B cell (primary cell): ENCODE measurements around the gene NCOA3. TPM values are rescaled to one million over a fixed set of nuclear protein-coding genes. Genes with fewer than 3 reads are reported as not detected.

ENCODE experiments used
- ATAC-seq: fragments of 200-7000 bp; cut with Tn5 transposase; one replicate; pipeline ENCODE4 v1.10.0; 2021; ENCODE audit warnings: low read depth, mild to moderate bottlenecking, moderate number of reproducible peaks, moderate library complexity
- CTCF ChIA-PET: fragments of 350-600 bp; sonication (Branson Sonifier 250); formaldehyde crosslinking; loops from one replicate; lab custom pipeline; 2021; ENCODE audit warnings: antibody characterized with exemption, inconsistent platforms; lab: Charles Lee
- POLR2A ChIA-PET: fragments of 350-600 bp; sonication (Branson Sonifier 250); formaldehyde crosslinking; loops from one replicate; lab custom pipeline; 2021; ENCODE audit warnings: antibody characterized with exemption; lab: Charles Lee
- DNase-seq: peaks from one replicate; pipeline ENCODE4 v3.0.0; 2013
- H2AFZ ChIP-seq: 2 replicates; pipeline ENCODE4 v1.6.1; 2012; ENCODE audit warnings: mild to moderate bottlenecking, low read depth, low read length; ENCODE audit not compliant: insufficient read depth, poor library complexity, severe bottlenecking
- H3K27ac ChIP-seq, 2 donors: 1 replicate in 1 of 2; 2 replicates in 1 of 2; pipeline ENCODE4 v1.5.1; 2012 to 2013; ENCODE audit warnings: low read length in 2 of 2, mild to moderate bottlenecking in 2 of 2, moderate library complexity in 1 of 2
- H3K27me3 ChIP-seq, 4 experiments: fragments of 200-600 bp in 1 of 4; sonication (generic) in 1 of 4; replicated peaks in 1 of 4; 1 replicate in 2 of 4; 2 replicates in 2 of 4; pipeline versions ENCODE4 v1.6.1 to v1.7.0; 2013 to 2016; ENCODE audit warnings: low read length in 3 of 4, mild to moderate bottlenecking in 2 of 4, mixed read lengths in 1 of 4, moderate library complexity in 1 of 4; ENCODE audit not compliant: insufficient read depth in 4 of 4, control insufficient read depth in 3 of 4; ENCODE audit errors: control extremely low read depth in 1 of 4
- H3K36me3 ChIP-seq, 2 experiments: replicated peaks in 1 of 2; 1 replicate in 1 of 2; 2 replicates in 1 of 2; pipeline versions ENCODE4 v1.6.1 to v1.7.1; 2013; ENCODE audit warnings: low read length in 1 of 2; ENCODE audit not compliant: insufficient read depth in 2 of 2, control insufficient read depth in 1 of 2; ENCODE audit errors: control extremely low read depth in 1 of 2, extremely low read depth in 1 of 2
- H3K4me1 ChIP-seq, 2 donors: fragments of 200-600 bp in 1 of 2; sonication (generic) in 1 of 2; 1 replicate in 1 of 2; 2 replicates in 1 of 2; pipeline versions ENCODE4 v1.5.1 to v1.6.1; 2013 to 2017; ENCODE audit warnings: low read length in 2 of 2; ENCODE audit not compliant: control insufficient read depth in 2 of 2, insufficient read depth in 2 of 2
- H3K4me2 ChIP-seq: replicated peaks from 2 replicates; pipeline ENCODE3; 2012; ENCODE audit warnings: mild to moderate bottlenecking, low read depth, low read length; ENCODE audit not compliant: poor library complexity, severe bottlenecking
- H3K4me3 ChIP-seq, 5 experiments: fragments of 200-600 bp in 1 of 5; sonication (generic) in 1 of 5; 1 replicate in 3 of 5; 2 replicates in 2 of 5; pipeline versions ENCODE4 v1.5.1 to v1.7.0; 2011 to 2016; ENCODE audit warnings: low read length in 4 of 5, mild to moderate bottlenecking in 4 of 5, low read depth in 2 of 5, control low read depth in 1 of 5, moderate library complexity in 1 of 5; ENCODE audit not compliant: insufficient read depth in 1 of 5; ENCODE audit errors: control extremely low read depth in 1 of 5, extremely low read depth in 1 of 5
- H3K79me2 ChIP-seq: fragments of 200-600 bp; sonication (generic); one replicate; pipeline ENCODE4 v1.6.0; 2016; ENCODE audit warnings: low read length; ENCODE audit not compliant: control insufficient read depth, insufficient read depth
- H3K9ac ChIP-seq: fragments of 200-600 bp; sonication (generic); 2 replicates; pipeline ENCODE4 v1.6.1; 2017; ENCODE audit warnings: mild to moderate bottlenecking, low read length, moderate library complexity
- H3K9me3 ChIP-seq, 3 donors: one replicate each; pipeline versions ENCODE4 v1.6.1 to v1.7.1; 2013; ENCODE audit warnings: low read length in 2 of 3; ENCODE audit not compliant: control insufficient read depth in 2 of 3, insufficient read depth in 1 of 3; ENCODE audit errors: control extremely low read depth in 1 of 3
- H4K20me1 ChIP-seq: 2 replicates; pipeline ENCODE4 v1.6.0; 2012; ENCODE audit warnings: mild to moderate bottlenecking, low read length; ENCODE audit not compliant: insufficient read depth, control insufficient read depth, poor library complexity, severe bottlenecking
- H3K27ac Mint-ChIP-seq: one replicate; pipeline ENCODE4 v1.8.0; 2021; ENCODE audit warnings: mixed read lengths
- H3K27me3 Mint-ChIP-seq: one replicate; pipeline ENCODE4 v1.8.0; 2021; ENCODE audit warnings: mixed read lengths
- H3K4me1 Mint-ChIP-seq: one replicate; pipeline ENCODE4 v1.8.0; 2021; ENCODE audit warnings: mixed read lengths
- H3K4me3 Mint-ChIP-seq: one replicate; pipeline ENCODE4 v1.8.0; 2021; ENCODE audit warnings: mixed read lengths
- H3K9me3 Mint-ChIP-seq: one replicate; pipeline ENCODE4 v1.8.0; 2022; ENCODE audit warnings: mixed read lengths; ENCODE audit not compliant: insufficient read depth
- EZH2 ChIP-seq: IDR thresholded peaks from 2 replicates; pipeline ENCODE4 v1.6.1; 2012; ENCODE audit warnings: borderline replicate concordance, low read depth, mild to moderate bottlenecking, moderate library complexity, low read length; ENCODE audit not compliant: insufficient read depth, poor library complexity, severe bottlenecking
- WGBS: methylation state at CpG from one replicate; pipeline ENCODE4 v1.1.5; 2013; ENCODE audit warnings: missing lambda C conversion rate; ENCODE audit not compliant: insufficient coverage; 5-methylcytosine and 5-hydroxymethylcytosine counted together
- intact Hi-C: fragments of 100-400 bp; cut with micrococcal nuclease; formaldehyde crosslinking; loops from one replicate; pipeline ENCODE4 v1.10.0; 2022
- polyA plus RNA-seq: library from polyadenylated mRNA; depleted of rRNA; stranded (reverse); fragments of >200 nt; gene quantifications from 2 replicates; pipeline ENCODE4 v1.2.3, GENCODE V29; 2012
- total RNA-seq, 2 donors: library from RNA; stranded (reverse); fragments of 120-200 nt in 1 of 2; gene quantifications; 1 replicate in 1 of 2; 2 replicates in 1 of 2; pipeline versions ENCODE4 v1.2.3 to v1.2.4, GENCODE V29; 2013 to 2022
- TF ChIP-seq, protein P1 (sequence below): fragments of 200-600 bp; IDR thresholded peaks from one replicate; pipeline ENCODE4 v1.8.0; 2022; ENCODE audit warnings: antibody characterized with exemption, mild to moderate bottlenecking

Gene NCOA3
- total and polyA plus RNA-seq, 2 donors (not counting 1 experiment from before 2014, with no cell fraction given) = 54.0 to 309 TPM

DNA sequence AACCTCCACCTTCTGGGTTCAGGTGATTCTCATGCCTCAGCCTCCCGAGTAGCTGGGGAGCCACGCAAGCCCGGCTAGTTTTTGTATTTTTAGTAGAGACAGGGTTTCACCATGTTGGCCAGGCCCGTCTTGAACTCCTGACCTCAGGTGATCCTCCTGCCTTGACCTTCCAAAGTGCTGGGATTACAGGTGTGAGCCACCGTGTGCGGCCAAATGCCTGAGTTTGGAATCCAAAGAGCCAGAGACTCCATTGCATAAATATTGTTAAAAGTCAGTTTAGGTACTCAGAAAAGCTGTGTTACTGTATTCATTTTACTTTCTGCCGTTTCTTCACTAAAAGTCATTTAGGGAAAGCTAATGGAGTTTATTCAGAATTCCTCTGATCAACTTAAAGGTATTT lies 146.3 kb downstream of the NCOA3 start:
- Histone ChIP-seq H2AFZ (no peak overlapping the region), H3K4me2 (no peak overlapping the region), H3K4me1 (no peaks in the 10 kb centered on the region), H3K27ac (no peak overlapping the region), H3K36me3 (peaks cover 2 to 92% of the 10 kb centered on the region in 2 experiments), H3K79me2 (peaks cover 38% of the 10 kb centered on the region), H3K9ac (no peak overlapping the region), H3K4me3 (no peak overlapping the region), H3K27me3 (no peaks in the 10 kb centered on the region), H4K20me1 (peaks cover 35% of the 10 kb centered on the region), H3K9me3 (no peaks in the 10 kb centered on the region)
- no peak for DNase-seq
- H3K4me3 Mint-ChIP-seq = no peak overlapping the region
- no peaks in the 10 kb centered on the region for H3K27me3 Mint-ChIP-seq
- ChIA-PET CTCF (interaction anchor here (1.7 kb wide), 1 partner anchor 375 kb away, joined by 4 read pairs; no protein-coding TSS in a partner anchor), POLR2A (interaction anchor here (1.2 kb wide), 1 partner anchor 309 kb away, joined by 3 read pairs; no protein-coding TSS in a partner anchor)
- no peak for TF ChIP-seq EZH2
- TF ChIP-seq, protein P1, sequence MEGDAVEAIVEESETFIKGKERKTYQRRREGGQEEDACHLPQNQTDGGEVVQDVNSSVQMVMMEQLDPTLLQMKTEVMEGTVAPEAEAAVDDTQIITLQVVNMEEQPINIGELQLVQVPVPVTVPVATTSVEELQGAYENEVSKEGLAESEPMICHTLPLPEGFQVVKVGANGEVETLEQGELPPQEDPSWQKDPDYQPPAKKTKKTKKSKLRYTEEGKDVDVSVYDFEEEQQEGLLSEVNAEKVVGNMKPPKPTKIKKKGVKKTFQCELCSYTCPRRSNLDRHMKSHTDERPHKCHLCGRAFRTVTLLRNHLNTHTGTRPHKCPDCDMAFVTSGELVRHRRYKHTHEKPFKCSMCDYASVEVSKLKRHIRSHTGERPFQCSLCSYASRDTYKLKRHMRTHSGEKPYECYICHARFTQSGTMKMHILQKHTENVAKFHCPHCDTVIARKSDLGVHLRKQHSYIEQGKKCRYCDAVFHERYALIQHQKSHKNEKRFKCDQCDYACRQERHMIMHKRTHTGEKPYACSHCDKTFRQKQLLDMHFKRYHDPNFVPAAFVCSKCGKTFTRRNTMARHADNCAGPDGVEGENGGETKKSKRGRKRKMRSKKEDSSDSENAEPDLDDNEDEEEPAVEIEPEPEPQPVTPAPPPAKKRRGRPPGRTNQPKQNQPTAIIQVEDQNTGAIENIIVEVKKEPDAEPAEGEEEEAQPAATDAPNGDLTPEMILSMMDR = no peak
- 100% methylated on average over 2 of the region's 7 CpGs for WGBS
- no peak for ATAC-seq
- intact Hi-C loops = no loop called here
- no peaks in the 10 kb centered on the region for H3K9me3 Mint-ChIP-seq
- H3K4me1 Mint-ChIP-seq = peaks cover 3% of the 10 kb centered on the region
- H3K27ac Mint-ChIP-seq = no peak overlapping the region

DNA sequence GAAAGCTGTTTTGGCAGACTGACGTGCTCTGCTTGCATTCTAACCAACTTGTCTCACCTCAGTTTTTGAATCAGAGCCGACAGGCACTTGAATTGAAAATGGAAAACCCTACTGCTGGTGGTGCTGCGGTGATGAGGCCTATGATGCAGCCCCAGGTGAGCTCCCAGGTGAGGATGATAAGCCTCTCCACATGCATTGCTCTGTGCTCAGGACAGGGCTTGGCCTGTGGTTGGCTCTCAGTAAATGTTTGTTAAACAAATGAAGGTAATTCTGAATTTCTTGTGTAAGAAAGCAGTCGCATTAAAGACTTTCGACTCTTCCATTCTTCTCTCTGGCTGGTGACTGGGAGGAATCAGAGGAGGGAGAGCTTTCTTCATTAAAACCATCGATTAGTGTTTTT lies 147.3 kb downstream of the NCOA3 start:
- ChIA-PET CTCF (interaction anchor here (1.6 to 1.7 kb wide), 2 partner anchors 28 to 376 kb away, joined by 4 to 8 read pairs; no protein-coding TSS in a partner anchor), POLR2A (interaction anchor here (1.2 kb wide), 1 partner anchor 310 kb away, joined by 3 read pairs; no protein-coding TSS in a partner anchor)
- no peaks in the 10 kb centered on the region for H3K4me1 ChIP-seq
- no peaks in the 10 kb centered on the region for H3K9me3 Mint-ChIP-seq
- intact Hi-C loops = no loop called here
- peaks cover 6 to 92% of the 10 kb centered on the region in 2 experiments for H3K36me3 ChIP-seq
- peaks cover 28% of the 10 kb centered on the region for H4K20me1 ChIP-seq
- no peak overlapping the region for H2AFZ ChIP-seq
- DNase-seq (no peak), ATAC-seq (no peak)
- H3K27me3 ChIP-seq = no peaks in the 10 kb centered on the region
- no peaks in the 10 kb centered on the region for H3K27me3 Mint-ChIP-seq
- H3K9me3 ChIP-seq = no peaks in the 10 kb centered on the region
- H3K4me2 ChIP-seq = no peak overlapping the region
- 100% methylated on average over 4 of the region's 6 CpGs for WGBS
- no peak overlapping the region for H3K9ac ChIP-seq
- no peak overlapping the region for H3K27ac ChIP-seq
- H3K4me3 Mint-ChIP-seq = no peak overlapping the region
- TF ChIP-seq, protein P1 = no peak
- no peak for TF ChIP-seq EZH2
- no peak overlapping the region for H3K27ac Mint-ChIP-seq
- H3K79me2 ChIP-seq = peaks cover 32% of the 10 kb centered on the region
- H3K4me1 Mint-ChIP-seq = peaks cover 3% of the 10 kb centered on the region
- H3K4me3 ChIP-seq = no peak overlapping the region
